Measurements from ENCODE around the gene HOXD8. TPM values are rescaled to one million over a fixed set of nuclear protein-coding genes. Genes with fewer than 3 reads are reported as not detected.
A peak's percentile ranks its signal among the peaks of the same experiment; 100 is the strongest.

HOXD8 gene
- 10 to 100 TPM; 12.6 to 19.5 (median 16.7) TPM for total RNA-seq

GRCh38 chr2:176128982-176129796 lies at the start of gene HOXD8:
TSS of gene HOXD8 (plus strand) at chr2:176129705. CDS start at chr2:176130367, 662 bp downstream.
- peak in 1 of 2 donors; percentile 34 for DNase-seq (ENCODE audit: low spot score in 2 of 2)
- peaks cover 0 to 85% of the 10 kb centered on the region in 2 donors for H3K27me3 ChIP-seq
- TF ChIP-seq CTCF (IDR thresholded peaks at IDR 0.05): peak in 1 of 5 experiments; percentile 27
- TF ChIP-seq POLR2A (IDR thresholded peaks at IDR 0.05): peak in 1 of 2 donors; percentile 10
- TF ChIP-seq EP300 (IDR thresholded peaks at IDR 0.05): peak in 1 of 2 donors; percentile 77

GRCh38 chr2:176079831-176080539 lies 49.5 kb upstream of the HOXD8 start:
- TF ChIP-seq CTCF (IDR thresholded peaks at IDR 0.05) (peak; percentile 27 to 43 (median 39)), POLR2A (IDR thresholded peaks at IDR 0.05) (no peak)
- Histone ChIP-seq H3K27ac (no peak overlapping the region), H3K27me3 (peaks cover 28 to 97% of the 10 kb centered on the region in 2 donors), H3K9me3 (no peaks in the 10 kb centered on the region), H3K36me3 (no peaks in the 10 kb centered on the region), H3K4me3 (peak overlapping the region in 1 of 4 donors; percentile 21), H3K4me1 (peaks cover 0 to 54% (median 4%) of the 10 kb centered on the region in 4 donors)
- WGBS, 2 donors: 2% methylated on average over 42 of the region's 86 CpGs
- no peak for DNase-seq (ENCODE audit: low spot score in 2 of 2)

More at GRCh38 chr2:176128982-176129796, at the start of gene HOXD8:
- WGBS, 2 donors: 4 to 7% methylated on average over 23 to 55 of the region's 64 CpGs
- H3K4me3 ChIP-seq: peak within 1 kb of the TSS; percentile 50 to 64 (median 55)
- no peaks in the 10 kb centered on the region for H3K36me3 ChIP-seq
- H3K4me1 ChIP-seq: peaks cover 0 to 35% (median 3%) of the 10 kb centered on the region in 4 donors
- no peaks in the 10 kb centered on the region for H3K9me3 ChIP-seq
- H3K27ac ChIP-seq: peak within 1 kb of the TSS; percentile 79 to 94 (median 86)

DNA sequence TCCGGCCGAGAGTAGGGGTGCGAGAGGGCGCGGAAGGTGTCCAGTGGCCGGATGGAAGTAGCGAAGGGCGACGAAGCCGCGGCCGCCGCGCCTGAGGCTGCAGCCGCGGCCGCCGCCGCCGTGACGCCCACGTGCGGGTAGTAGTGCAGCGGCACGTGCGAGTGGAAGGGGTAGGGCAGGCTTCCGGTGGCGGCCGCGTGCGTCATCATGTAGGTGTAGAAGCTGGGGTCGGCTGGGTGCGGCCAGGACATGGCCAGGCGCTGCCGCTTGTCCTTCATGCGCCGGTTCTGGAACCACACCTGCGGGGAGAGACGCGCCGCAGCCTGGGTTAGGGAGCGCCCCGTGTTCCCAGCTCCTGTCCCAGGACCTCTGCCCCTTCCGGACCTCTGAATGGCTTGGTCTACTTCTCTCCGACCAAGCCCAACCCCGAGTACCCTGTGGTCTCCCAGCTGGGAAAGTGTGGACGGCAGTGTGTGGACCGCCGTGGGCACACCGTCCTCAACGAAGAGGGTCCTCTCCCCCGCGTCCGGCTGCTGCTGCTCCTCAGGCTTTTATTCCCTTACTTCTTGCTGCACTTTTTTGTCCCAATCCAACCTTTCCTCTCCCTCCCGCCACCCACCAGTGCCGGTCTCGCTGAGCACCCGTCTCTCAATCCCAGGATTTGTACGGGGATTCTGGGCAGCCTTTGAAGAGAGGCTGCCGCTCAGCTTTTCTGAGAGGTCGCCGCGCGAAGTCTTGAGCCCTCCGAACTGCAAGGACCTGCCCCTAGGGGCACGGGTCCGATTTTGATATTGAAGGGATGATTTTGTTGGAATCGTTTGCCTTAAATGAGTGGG lies 48.7 kb upstream of the HOXD8 start:
- no peak for DNase-seq (ENCODE audit: low spot score in 2 of 2)
- Histone ChIP-seq H3K4me3 (peak overlapping the region in 1 of 4 donors; percentile 21), H3K4me1 (peaks cover 0 to 61% (median 9%) of the 10 kb centered on the region in 4 donors), H3K9me3 (no peaks in the 10 kb centered on the region), H3K27me3 (peaks cover 28 to 97% of the 10 kb centered on the region in 2 donors), H3K36me3 (no peaks in the 10 kb centered on the region), H3K27ac (no peak overlapping the region)
- TF ChIP-seq POLR2A (IDR thresholded peaks at IDR 0.05) (no peak), CTCF (IDR thresholded peaks at IDR 0.05) (no peak), EP300 (IDR thresholded peaks at IDR 0.05) (no peak)
- 7 to 8% methylated on average over 55 to 64 of the region's 68 CpGs for WGBS, 2 donors

- DNase-seq (ENCODE audit: low spot score in 2 of 2): no peak
- no peak overlapping the region for H3K27ac ChIP-seq
- 10% methylated on average over 17 of the region's 17 CpGs for WGBS, 2 donors
- H3K27me3 ChIP-seq: peaks cover 28 to 97% of the 10 kb centered on the region in 2 donors
- TF ChIP-seq POLR2A (IDR thresholded peaks at IDR 0.05) (no peak), EP300 (IDR thresholded peaks at IDR 0.05) (peak in 1 of 2 donors; percentile 39), CTCF (IDR thresholded peaks at IDR 0.05) (no peak)
- peaks cover 0 to 68% (median 13%) of the 10 kb centered on the region in 4 donors for H3K4me1 ChIP-seq
- no peaks in the 10 kb centered on the region for H3K9me3 ChIP-seq
- H3K4me3 ChIP-seq: no peak overlapping the region
- H3K36me3 ChIP-seq: no peaks in the 10 kb centered on the region
These were observed 48.1 kb upstream of the HOXD8 start for GRCh38 chr2:176081376-176081836.
